GM23338 (cell line): ENCODE measurements around the gene LBX1. TPM values are rescaled to one million over a fixed set of nuclear protein-coding genes. Genes with fewer than 3 reads are reported as not detected.
A peak's percentile ranks its signal among the peaks of the same experiment; 100 is the strongest.

Experiments used
- ATAC-seq: fragments of 200-7000 bp; cut with Tn5 transposase; 3 replicates; pipeline ENCODE4 v1.9.1; 2020
- DNase-seq: peaks from one replicate; pipeline ENCODE4 v3.0.0-alpha.2; 2015; ENCODE audit warnings: low spot score
- H2AFZ ChIP-seq: fragments of 200-600 bp; sonication (generic); 2 replicates; pipeline ENCODE4 v1.8.0; 2016; ENCODE audit warnings: antibody characterized with exemption, mild to moderate bottlenecking, moderate library complexity
- H3F3A ChIP-seq: fragments of 200-600 bp; sonication (generic); replicated peaks from 2 replicates; pipeline ENCODE4 v1.8.0; 2017; ENCODE audit warnings: antibody characterized with exemption, mixed run types, low read depth
- H3K27ac ChIP-seq: fragments of 200-600 bp; sonication (generic); 2 replicates; pipeline ENCODE4 v1.6.1; 2016; ENCODE audit warnings: low read depth
- H3K27me3 ChIP-seq: fragments of 200-600 bp; sonication (generic); 2 replicates; pipeline ENCODE4 v1.8.0; 2016; ENCODE audit warnings: mild to moderate bottlenecking, mixed run types, moderate library complexity; ENCODE audit not compliant: insufficient read depth
- H3K36me3 ChIP-seq: fragments of 200-600 bp; sonication (generic); 2 replicates; pipeline ENCODE4 v1.8.0; 2016; ENCODE audit warnings: mild to moderate bottlenecking; ENCODE audit not compliant: insufficient read depth
- H3K4me1 ChIP-seq: fragments of 200-600 bp; sonication (generic); 2 replicates; pipeline ENCODE4 v1.8.0; 2016; ENCODE audit warnings: mild to moderate bottlenecking, moderate library complexity; ENCODE audit not compliant: insufficient read depth
- H3K4me2 ChIP-seq: fragments of 200-600 bp; sonication (generic); 2 replicates; pipeline ENCODE4 v1.7.1; 2017; ENCODE audit warnings: mixed run types
- H3K4me3 ChIP-seq: fragments of 200-600 bp; sonication (generic); 2 replicates; pipeline ENCODE4 v1.6.1; 2016; ENCODE audit warnings: mixed run types
- H3K79me2 ChIP-seq: fragments of 200-600 bp; sonication (generic); replicated peaks from 2 replicates; pipeline ENCODE4 v1.8.0; 2017; ENCODE audit warnings: mild to moderate bottlenecking; ENCODE audit not compliant: insufficient read depth
- H3K9me2 ChIP-seq: fragments of 200-600 bp; sonication (generic); 2 replicates; pipeline ENCODE4 v1.8.0; 2017; ENCODE audit not compliant: insufficient read depth
- H4K20me1 ChIP-seq: fragments of 200-600 bp; sonication (generic); replicated peaks from 2 replicates; pipeline ENCODE4 v1.8.0; 2017; ENCODE audit warnings: mild to moderate bottlenecking; ENCODE audit not compliant: insufficient read depth
- H3K27ac Mint-ChIP-seq: 2 replicates; pipeline ENCODE4 v1.8.0; 2020; ENCODE audit warnings: inconsistent platforms, mild to moderate bottlenecking, moderate library complexity, mixed read lengths
- H3K27me3 Mint-ChIP-seq: 3 replicates; pipeline ENCODE4 v1.8.0; 2022; ENCODE audit warnings: low read depth, mild to moderate bottlenecking, moderate library complexity, mixed read lengths, inconsistent platforms; ENCODE audit not compliant: insufficient read depth, poor library complexity
- H3K36me3 Mint-ChIP-seq: 3 replicates; pipeline ENCODE4 v1.8.0; 2021; ENCODE audit warnings: low read depth, mild to moderate bottlenecking, inconsistent platforms, moderate library complexity, mixed read lengths
- H3K4me1 Mint-ChIP-seq: 3 replicates; pipeline ENCODE4 v1.8.0; 2020; ENCODE audit warnings: mild to moderate bottlenecking, inconsistent platforms, mixed read lengths
- H3K4me3 Mint-ChIP-seq: 3 replicates; pipeline ENCODE4 v1.8.0; 2021; ENCODE audit warnings: moderate library complexity, mild to moderate bottlenecking, inconsistent platforms, mixed read lengths
- H3K9me3 Mint-ChIP-seq: 3 replicates; pipeline ENCODE4 v1.8.0; 2020; ENCODE audit warnings: moderate library complexity, mild to moderate bottlenecking, inconsistent platforms, mixed read lengths
- EZH2 ChIP-seq: fragments of 200-600 bp; sonication (generic); IDR thresholded peaks from one replicate; pipeline ENCODE4 v1.8.0; 2017; ENCODE audit warnings: antibody characterized with exemption, mild to moderate bottlenecking, low read depth; ENCODE audit not compliant: unreplicated experiment
- EZH2phosphoT487 ChIP-seq: fragments of 200-600 bp; sonication (generic); IDR thresholded peaks from one replicate; pipeline ENCODE4 v1.8.1; 2018; ENCODE audit warnings: antibody characterized with exemption; ENCODE audit not compliant: unreplicated experiment
- JUNB ChIP-seq: IDR thresholded peaks from one replicate; pipeline ENCODE4 v1.6.1; 2016; ENCODE audit warnings: antibody characterized with exemption; ENCODE audit not compliant: unreplicated experiment
- POLR2AphosphoS5 ChIP-seq: IDR thresholded peaks from 2 replicates; pipeline ENCODE4 v1.6.1; 2016; ENCODE audit warnings: antibody characterized with exemption, low read depth
- STAT1 ChIP-seq: IDR thresholded peaks from one replicate; pipeline ENCODE4 v1.6.1; 2016; ENCODE audit warnings: antibody characterized with exemption; ENCODE audit not compliant: unreplicated experiment
- polyA plus RNA-seq: library from polyadenylated mRNA; unstranded; fragments of >200 nt; fragmentation: Nextera tagmentation; extraction: Ambion mirVana; gene quantifications from 2 replicates; pipeline ENCODE4 v1.2.1, GENCODE V29; 2016
- total RNA-seq: library from RNA; depleted of rRNA; stranded (reverse); fragments of >200 nt; shearing (Covaris generic); gene quantifications from 2 replicates; pipeline ENCODE4 v1.2.3, GENCODE V29; 2014
- TF ChIP-seq, protein P1 (sequence below), 2 experiments: fragments of 200-600 bp in 1 of 2; sonication (generic) in 1 of 2; conservative IDR thresholded peaks; 2 replicates each; pipeline versions ENCODE4 v1.5.1 to v1.6.1; 2016 to 2017; ENCODE audit warnings: antibody characterized with exemption in 2 of 2, low read depth in 2 of 2, mild to moderate bottlenecking in 2 of 2, moderate library complexity in 1 of 2
- TF ChIP-seq, protein P2 (sequence below): IDR thresholded peaks from one replicate; pipeline ENCODE4 v1.6.1; 2018; ENCODE audit warnings: antibody characterized with exemption; ENCODE audit not compliant: unreplicated experiment

Gene LBX1
- total and polyA plus RNA-seq, 2 experiments from 2014 or later = not detected

DNA sequence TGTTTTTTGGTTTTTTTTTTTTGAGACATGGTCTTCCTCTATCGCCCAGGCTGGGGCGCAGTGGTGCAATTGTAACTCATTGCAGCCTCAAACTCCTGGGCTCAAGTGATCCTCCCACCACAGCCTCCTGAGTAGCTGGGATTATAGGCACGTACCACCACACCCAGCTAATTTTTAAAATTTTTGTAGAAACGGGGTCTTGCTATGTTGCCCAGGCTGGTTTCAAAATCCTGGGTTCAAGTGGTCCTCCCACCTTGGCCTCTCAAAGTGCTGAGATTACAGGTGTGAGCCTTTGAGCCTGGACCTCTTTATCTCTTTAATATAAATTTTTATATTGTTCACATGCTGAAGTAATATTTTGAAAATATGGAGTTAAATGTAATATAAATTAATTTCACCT is 28.2 kb upstream of the LBX1 start:
- Histone ChIP-seq H3K27ac (no peak overlapping the region), H2AFZ (no peak overlapping the region), H3K36me3 (no peaks in the 10 kb centered on the region), H3K4me2 (no peak overlapping the region), H3K9me2 (no peaks in the 10 kb centered on the region; the same call in 1 of the 2 replicates), H3K27me3 (peaks cover 18% of the 10 kb centered on the region; the same call in 1 of the 2 replicates), H4K20me1 (no peaks in the 10 kb centered on the region), H3K4me3 (no peak overlapping the region), H3K4me1 (peaks cover 30% of the 10 kb centered on the region), H3K79me2 (no peaks in the 10 kb centered on the region), H3F3A (0 out of 2 replicates have a peak, but pooled peaks cover 3% of the 10 kb centered on the region)
- Mint-ChIP-seq H3K4me3 (no peak overlapping the region), H3K4me1 (peaks cover 42% of the 10 kb centered on the region), H3K36me3 (no peaks in the 10 kb centered on the region), H3K9me3 (no peaks in the 10 kb centered on the region; the same call in 2 of the 3 replicates), H3K27me3 (peaks cover 31% of the 10 kb centered on the region), H3K27ac (no peak overlapping the region)
- no peak for ATAC-seq
- no peak for TF ChIP-seq EZH2
- TF ChIP-seq, protein P1, sequence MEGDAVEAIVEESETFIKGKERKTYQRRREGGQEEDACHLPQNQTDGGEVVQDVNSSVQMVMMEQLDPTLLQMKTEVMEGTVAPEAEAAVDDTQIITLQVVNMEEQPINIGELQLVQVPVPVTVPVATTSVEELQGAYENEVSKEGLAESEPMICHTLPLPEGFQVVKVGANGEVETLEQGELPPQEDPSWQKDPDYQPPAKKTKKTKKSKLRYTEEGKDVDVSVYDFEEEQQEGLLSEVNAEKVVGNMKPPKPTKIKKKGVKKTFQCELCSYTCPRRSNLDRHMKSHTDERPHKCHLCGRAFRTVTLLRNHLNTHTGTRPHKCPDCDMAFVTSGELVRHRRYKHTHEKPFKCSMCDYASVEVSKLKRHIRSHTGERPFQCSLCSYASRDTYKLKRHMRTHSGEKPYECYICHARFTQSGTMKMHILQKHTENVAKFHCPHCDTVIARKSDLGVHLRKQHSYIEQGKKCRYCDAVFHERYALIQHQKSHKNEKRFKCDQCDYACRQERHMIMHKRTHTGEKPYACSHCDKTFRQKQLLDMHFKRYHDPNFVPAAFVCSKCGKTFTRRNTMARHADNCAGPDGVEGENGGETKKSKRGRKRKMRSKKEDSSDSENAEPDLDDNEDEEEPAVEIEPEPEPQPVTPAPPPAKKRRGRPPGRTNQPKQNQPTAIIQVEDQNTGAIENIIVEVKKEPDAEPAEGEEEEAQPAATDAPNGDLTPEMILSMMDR (conservative IDR thresholded peaks at IDR 0.05; ENCODE audit: low read depth in 2 of 2) = peak in 1 of 2 experiments; percentile 17; a peak in 1 of 4 replicates
- DNase-seq = no peak

DNA sequence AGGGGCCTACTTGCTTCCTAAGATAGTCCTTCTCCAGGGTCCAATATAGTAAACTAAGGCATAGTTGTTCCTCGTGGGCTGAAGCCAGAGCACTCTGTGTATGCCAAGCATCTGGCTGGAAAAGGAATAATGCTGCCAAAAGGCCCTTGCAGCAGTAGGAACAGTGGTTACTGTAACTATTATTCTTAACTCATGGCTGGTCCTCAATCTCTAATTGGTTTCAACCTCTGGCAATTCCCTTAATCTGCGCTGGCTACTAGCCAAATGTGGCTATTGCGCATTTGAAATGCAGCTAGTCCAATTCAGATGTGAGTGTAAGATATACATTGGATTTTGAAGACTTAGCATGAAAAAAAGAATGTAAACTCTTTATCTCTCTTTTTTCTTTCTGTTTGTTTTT is 27.8 kb upstream of the LBX1 start:
- Mint-ChIP-seq H3K36me3 (no peaks in the 10 kb centered on the region), H3K9me3 (no peaks in the 10 kb centered on the region; the same call in 2 of the 3 replicates), H3K4me1 (peaks cover 38% of the 10 kb centered on the region), H3K27me3 (peaks cover 28% of the 10 kb centered on the region), H3K27ac (no peak overlapping the region), H3K4me3 (no peak overlapping the region)
- Histone ChIP-seq H3K27me3 (peaks cover 16% of the 10 kb centered on the region; the same call in 1 of the 2 replicates), H3K27ac (no peak overlapping the region), H3K9me2 (no peaks in the 10 kb centered on the region; the same call in 1 of the 2 replicates), H3K36me3 (no peaks in the 10 kb centered on the region), H3K4me3 (no peak overlapping the region), H4K20me1 (no peaks in the 10 kb centered on the region), H2AFZ (no peak overlapping the region), H3K4me1 (peaks cover 26% of the 10 kb centered on the region), H3K79me2 (no peaks in the 10 kb centered on the region), H3K4me2 (no peak overlapping the region), H3F3A (0 out of 2 replicates have a peak, but pooled peaks cover 3% of the 10 kb centered on the region)
- no peak for DNase-seq
- TF ChIP-seq, protein P1 (conservative IDR thresholded peaks at IDR 0.05; ENCODE audit: low read depth in 2 of 2) = no peak
- no peak for TF ChIP-seq POLR2AphosphoS5
- TF ChIP-seq, protein P2, sequence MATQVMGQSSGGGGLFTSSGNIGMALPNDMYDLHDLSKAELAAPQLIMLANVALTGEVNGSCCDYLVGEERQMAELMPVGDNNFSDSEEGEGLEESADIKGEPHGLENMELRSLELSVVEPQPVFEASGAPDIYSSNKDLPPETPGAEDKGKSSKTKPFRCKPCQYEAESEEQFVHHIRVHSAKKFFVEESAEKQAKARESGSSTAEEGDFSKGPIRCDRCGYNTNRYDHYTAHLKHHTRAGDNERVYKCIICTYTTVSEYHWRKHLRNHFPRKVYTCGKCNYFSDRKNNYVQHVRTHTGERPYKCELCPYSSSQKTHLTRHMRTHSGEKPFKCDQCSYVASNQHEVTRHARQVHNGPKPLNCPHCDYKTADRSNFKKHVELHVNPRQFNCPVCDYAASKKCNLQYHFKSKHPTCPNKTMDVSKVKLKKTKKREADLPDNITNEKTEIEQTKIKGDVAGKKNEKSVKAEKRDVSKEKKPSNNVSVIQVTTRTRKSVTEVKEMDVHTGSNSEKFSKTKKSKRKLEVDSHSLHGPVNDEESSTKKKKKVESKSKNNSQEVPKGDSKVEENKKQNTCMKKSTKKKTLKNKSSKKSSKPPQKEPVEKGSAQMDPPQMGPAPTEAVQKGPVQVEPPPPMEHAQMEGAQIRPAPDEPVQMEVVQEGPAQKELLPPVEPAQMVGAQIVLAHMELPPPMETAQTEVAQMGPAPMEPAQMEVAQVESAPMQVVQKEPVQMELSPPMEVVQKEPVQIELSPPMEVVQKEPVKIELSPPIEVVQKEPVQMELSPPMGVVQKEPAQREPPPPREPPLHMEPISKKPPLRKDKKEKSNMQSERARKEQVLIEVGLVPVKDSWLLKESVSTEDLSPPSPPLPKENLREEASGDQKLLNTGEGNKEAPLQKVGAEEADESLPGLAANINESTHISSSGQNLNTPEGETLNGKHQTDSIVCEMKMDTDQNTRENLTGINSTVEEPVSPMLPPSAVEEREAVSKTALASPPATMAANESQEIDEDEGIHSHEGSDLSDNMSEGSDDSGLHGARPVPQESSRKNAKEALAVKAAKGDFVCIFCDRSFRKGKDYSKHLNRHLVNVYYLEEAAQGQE = no peak
- no peak for TF ChIP-seq JUNB
- TF ChIP-seq EZH2phosphoT487 = no peak
- TF ChIP-seq STAT1 = no peak
- ATAC-seq = no peak
